NOMO-1 (cell line): Measurements from ENCODE around the gene MRPL10.

Source experiments
- DNase-seq, 2 experiments: peaks; one replicate each; lab custom pipeline; 2025; ENCODE audit not compliant: unreplicated experiment in 2 of 2; lab: John Stamatoyannopoulos, UW

Gene MRPL10

GRCh38 chr17:47801176-47801765 lies 30.1 kb downstream of the MRPL10 start:
- no peak for DNase-seq

- no peak for DNase-seq
These were observed 30.7 kb downstream of the MRPL10 start for GRCh38 chr17:47800686-47801085.

GRCh38 chr17:47797797-47798196 lies 33.5 kb downstream of the MRPL10 start:
- no peak for DNase-seq

GRCh38 chr17:47792979-47793378 lies 38.4 kb downstream of the MRPL10 start:
- no peak for DNase-seq

GRCh38 chr17:47792457-47792856 lies 38.9 kb downstream of the MRPL10 start:
- DNase-seq, result no peak

GRCh38 chr17:47791025-47791424 lies 40.3 kb downstream of the MRPL10 start:
- no peak for DNase-seq

GRCh38 chr17:47789611-47790561 lies 41.5 kb downstream of the MRPL10 start:
- DNase-seq, result peak; percentile 10 to 26

GRCh38 chr17:47785538-47786123 lies 45.7 kb downstream of the MRPL10 start:
- DNase-seq, result peak in 1 of 2 experiments; percentile 22

- DNase-seq, result no peak
These were observed 49.9 kb downstream of the MRPL10 start for GRCh38 chr17:47781397-47781796.

- no peak for DNase-seq
These were observed 53.1 kb downstream of the MRPL10 start for GRCh38 chr17:47778184-47778635.

- peak; percentile 2 to 36 for DNase-seq
These were observed 54.8 kb downstream of the MRPL10 start for GRCh38 chr17:47776330-47777197.

- no peak for DNase-seq
These were observed 56.3 kb downstream of the MRPL10 start for GRCh38 chr17:47774987-47775580.

- DNase-seq, result no peak
These were observed 57.0 kb downstream of the MRPL10 start for GRCh38 chr17:47774331-47774730.

GRCh38 chr17:47773649-47774048 lies 57.7 kb downstream of the MRPL10 start:
- peak; percentile 9 to 38 for DNase-seq
